Left renal cortex interstitium (tissue), 4 donors: ENCODE data around the gene PNKD. TPM values are rescaled to one million over a fixed set of nuclear protein-coding genes. Genes with fewer than 3 reads are reported as not detected.
"Not testable (repeated sequence)": the region's sequence is repeated elsewhere in the genome, so short reads cannot be mapped to it uniquely, and the experiment has no call there.

Experiments used
- DNase-seq, 4 donors: peaks; one replicate each; pipeline ENCODE4 v3.0.0-alpha.2; 2013; ENCODE audit warnings: low read depth in 4 of 4, low spot score in 2 of 4, missing footprints in 1 of 4
- polyA plus RNA-seq, 4 donors: library from polyadenylated mRNA; unstranded; fragments of 120-200 nt; gene quantifications; one replicate each; pipeline ENCODE4 v1.2.1, GENCODE V29; 2013; ENCODE audit not compliant: insufficient read length in 4 of 4

PNKD gene
- polyA plus RNA-seq, 4 donors: 102 to 133 (median 119) TPM

DNA sequence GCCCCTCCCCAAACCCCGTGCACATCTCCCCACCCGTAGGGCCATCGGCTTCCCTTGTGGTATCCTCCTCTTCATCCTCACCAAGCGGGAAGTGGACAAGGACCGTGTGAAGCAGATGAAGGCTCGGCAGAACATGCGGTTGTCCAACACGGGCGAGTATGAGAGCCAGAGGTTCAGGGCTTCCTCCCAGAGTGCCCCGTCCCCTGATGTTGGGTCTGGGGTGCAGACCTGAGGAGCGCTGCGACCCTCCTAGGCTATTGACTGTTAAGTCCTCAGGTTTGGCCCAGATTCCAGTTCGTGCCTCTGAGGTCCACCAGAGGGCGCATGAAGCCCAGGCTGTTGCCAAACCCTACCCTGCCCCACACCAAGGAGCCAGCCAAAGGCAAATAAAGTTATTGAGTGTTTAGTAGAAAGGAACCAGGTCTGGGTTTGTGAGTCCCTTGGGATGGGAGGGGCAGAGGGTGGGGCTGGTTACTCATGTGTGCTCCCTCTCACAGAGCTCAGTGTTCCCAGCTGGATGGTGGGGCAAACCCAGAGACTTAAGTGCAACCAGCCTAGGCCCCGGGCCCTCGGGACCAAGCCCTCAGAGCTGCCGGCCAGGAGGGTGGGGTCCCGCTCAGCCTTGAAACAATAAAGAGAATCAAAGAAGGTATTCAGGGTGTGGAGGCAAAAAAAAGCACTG is 2.4 kb downstream of the PNKD start:
- no peak for DNase-seq

GRCh38 chr2:218273214-218273907 is 3.0 kb downstream of the PNKD start:
- not testable (repeated sequence) for DNase-seq

GRCh38 chr2:218273908-218274249 is 3.6 kb downstream of the PNKD start:
- DNase-seq: no peak

DNA sequence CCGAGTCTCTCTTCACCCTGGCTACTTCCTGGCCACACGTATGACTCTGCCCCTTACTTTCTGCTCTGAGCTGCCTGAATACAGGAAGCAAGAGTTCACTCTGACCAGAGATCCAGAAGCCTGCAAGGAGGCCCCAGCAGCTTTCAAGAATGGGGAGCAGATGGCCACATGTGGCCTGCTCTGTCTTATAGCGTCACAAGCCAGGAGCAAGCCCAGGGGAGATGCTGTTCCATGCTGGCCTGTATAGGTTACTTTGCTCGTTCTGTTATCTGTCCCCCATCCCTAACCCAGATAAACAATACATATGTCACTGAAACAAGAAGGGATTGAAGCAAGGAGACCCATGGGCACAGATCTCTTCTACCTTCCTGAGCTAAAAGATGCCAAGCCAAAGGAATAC is 4.3 kb downstream of the PNKD start:
- DNase-seq: no peak

DNA sequence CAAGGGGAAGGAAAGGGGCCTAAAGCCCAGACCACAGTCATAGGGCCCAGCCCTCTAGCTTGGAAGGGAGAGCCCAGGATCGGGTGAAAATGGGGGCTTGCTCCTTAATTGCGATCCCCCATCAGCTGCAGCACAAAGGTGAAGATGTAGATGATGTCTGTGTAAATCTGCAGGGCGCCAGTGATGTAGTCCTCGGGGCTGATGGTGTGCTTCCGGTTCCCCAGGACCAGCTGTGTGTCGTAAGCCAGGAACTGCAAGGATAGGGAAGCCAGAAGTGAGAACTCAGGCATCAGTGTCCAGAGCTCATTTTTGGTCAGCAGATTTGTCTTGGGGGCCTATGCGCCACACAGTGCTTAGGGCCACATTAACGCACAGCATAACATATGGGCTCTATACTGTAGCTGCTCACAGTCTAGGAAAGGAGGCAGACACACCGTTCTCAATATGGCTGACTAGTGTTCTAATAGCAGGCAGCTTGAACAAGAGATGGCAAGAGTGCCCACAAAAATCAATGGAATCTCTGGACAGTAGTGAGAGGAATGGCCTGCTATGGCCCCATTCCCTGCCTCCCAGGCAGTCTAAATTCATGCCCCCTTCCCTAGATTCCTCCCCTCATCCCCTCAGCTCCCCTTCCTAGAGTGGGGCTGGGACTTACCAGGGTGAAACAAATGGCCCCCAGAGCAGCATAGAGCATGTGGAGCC is 5.2 kb downstream of the PNKD start:
- no peak for DNase-seq

GRCh38 chr2:218276986-218277755 is 6.9 kb downstream of the PNKD start:
- no peak for DNase-seq

DNA sequence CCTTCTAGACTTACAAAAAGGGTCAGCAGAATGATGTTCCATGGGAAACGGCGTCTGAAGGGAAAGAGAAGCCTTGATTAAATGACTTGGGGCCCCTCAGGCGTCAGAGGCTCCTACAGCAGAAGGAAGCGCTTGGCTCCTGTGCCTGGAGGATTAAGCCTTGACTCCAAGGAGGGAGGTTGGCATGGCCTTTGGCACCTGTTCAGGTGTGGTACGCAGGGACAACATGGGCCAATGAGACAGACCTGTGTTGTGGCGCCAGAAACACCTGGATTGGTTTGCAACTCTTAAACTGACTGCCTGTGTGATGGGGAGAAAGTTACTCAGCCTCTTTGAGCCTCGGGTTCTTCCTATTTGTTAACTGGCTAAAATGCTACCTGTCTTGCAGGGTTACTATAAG is 7.6 kb downstream of the PNKD start:
- DNase-seq: no peak

DNA sequence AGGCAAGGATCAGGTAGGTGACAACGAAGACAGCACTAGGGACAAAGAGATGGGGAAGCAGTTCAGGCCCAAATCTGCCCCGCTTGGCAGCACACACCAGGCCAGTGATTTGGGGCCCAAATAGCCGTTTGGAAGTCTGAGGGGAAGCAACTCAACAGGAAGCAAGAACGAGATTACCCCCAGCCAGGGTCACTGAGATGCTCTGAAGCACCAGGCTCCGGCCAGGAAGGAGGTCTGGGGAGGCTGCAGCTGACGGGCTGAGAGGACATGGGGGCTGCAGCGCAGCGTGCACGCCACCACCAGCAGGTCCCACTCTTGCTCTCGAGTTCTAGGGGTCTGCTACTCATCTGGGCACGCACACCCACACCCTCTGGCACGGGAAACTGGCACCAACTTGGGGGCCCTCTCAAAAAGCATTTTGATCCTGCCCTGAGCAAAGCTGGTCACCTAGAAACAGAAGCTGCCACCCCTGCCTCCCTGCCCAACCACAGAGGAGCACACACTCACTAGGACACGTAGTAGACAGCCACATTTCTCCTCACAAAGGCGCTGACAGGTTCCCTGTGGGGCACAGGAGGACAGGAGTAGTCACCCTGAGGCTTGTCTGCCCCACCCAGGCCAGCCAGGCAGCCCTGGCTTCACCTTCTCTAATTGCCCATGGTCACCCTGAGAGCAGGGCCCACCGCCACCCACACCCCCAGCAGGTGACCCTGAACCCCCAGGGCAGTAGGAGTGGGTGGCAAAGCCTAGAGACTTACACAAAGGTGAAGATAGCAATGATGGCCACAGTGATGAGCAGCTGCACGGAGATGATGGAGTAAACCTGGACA is 8.4 kb downstream of the PNKD start:
- DNase-seq: no peak

- DNase-seq: no peak
Measured at GRCh38 chr2:218280260-218280870, 10.0 kb downstream of the PNKD start.

GRCh38 chr2:218281449-218281848 is 11.1 kb downstream of the PNKD start:
- DNase-seq: no peak

DNA sequence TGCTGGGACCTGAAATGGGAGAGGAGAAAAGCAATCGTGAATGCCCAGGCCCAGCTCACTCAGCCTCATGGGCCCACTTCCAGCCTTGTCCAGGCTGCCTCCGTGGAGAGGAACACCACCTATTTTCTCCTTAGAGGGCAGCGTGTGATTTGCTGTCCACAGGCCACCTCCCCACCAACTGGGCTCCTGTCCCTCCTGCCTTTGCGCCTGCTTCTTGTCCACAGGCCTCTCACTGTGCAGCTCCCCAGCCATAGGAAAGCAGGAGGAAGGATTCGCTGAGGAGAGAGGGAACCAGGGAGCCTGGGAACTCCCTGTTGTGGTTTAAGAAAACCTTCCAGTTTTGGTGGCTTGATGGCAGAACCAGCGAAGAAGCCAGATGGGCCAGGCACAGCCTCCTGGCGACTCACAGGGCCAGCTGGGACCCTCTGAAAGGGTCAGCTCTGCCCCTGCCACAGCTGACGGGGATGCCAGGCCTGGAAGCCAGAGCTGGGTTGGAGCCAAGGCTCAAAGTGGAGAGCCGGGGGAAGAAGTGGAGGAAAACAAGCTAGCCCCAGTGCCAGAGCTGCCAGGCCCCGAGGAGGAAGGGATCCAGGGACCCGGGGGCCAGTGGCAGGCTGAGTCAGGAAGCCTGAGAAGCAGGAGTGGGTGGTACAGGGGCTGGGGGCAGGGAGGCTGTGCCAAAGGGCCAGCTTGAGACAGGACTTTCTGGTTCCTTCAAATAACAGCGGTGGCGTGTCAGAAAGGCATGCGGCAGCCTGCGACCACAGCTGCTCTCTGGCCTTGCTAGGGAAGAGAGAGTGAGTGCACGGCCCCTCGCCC is 12.1 kb downstream of the PNKD start:
- DNase-seq: no peak

GRCh38 chr2:218284106-218284811 is 13.9 kb downstream of the PNKD start:
- DNase-seq: no peak

- DNase-seq: no peak
Measured at GRCh38 chr2:218285604-218286003, 15.3 kb downstream of the PNKD start.

GRCh38 chr2:218286570-218287459 is 16.5 kb downstream of the PNKD start:
- no peak for DNase-seq

GRCh38 chr2:218289639-218290315 is 19.5 kb downstream of the PNKD start:
- no peak for DNase-seq

GRCh38 chr2:218290316-218291261 is 20.3 kb downstream of the PNKD start:
- no peak for DNase-seq
